Smooth muscle cell (in vitro differentiated cells): ENCODE measurements around the gene CCDC200. TPM values are rescaled to one million over a fixed set of nuclear protein-coding genes. Genes with fewer than 3 reads are reported as not detected.
"Not testable (repeated sequence)": the region's sequence is repeated elsewhere in the genome, so short reads cannot be mapped to it uniquely, and the experiment has no call there.

Source experiments
- DNase-seq: peaks from one replicate; lab custom pipeline; 2025; ENCODE audit not compliant: unreplicated experiment; lab: John Stamatoyannopoulos, UW
- H2AFZ ChIP-seq: fragments of 200-600 bp; sonication (generic); 2 replicates; pipeline ENCODE4 v1.6.0; 2016; ENCODE audit warnings: antibody characterized with exemption, low read depth, mild to moderate bottlenecking
- H3F3A ChIP-seq: fragments of 200-600 bp; sonication (generic); 2 replicates; pipeline ENCODE4 v1.6.0; 2017; ENCODE audit warnings: antibody characterized with exemption, low read depth
- H3K27ac ChIP-seq: fragments of 200-600 bp; sonication (generic); 2 replicates; pipeline ENCODE4 v1.5.1; 2016; ENCODE audit warnings: low read depth, mild to moderate bottlenecking
- H3K27me3 ChIP-seq: fragments of 200-600 bp; sonication (generic); 2 replicates; pipeline ENCODE4 v1.6.1; 2016; ENCODE audit warnings: low read depth, mild to moderate bottlenecking
- H3K36me3 ChIP-seq: fragments of 200-600 bp; sonication (generic); 2 replicates; pipeline ENCODE4 v1.5.1; 2016; ENCODE audit warnings: low read depth
- H3K4me1 ChIP-seq: fragments of 200-600 bp; sonication (generic); 2 replicates; pipeline ENCODE4 v1.5.1; 2016; ENCODE audit warnings: low read depth
- H3K4me2 ChIP-seq: fragments of 200-600 bp; sonication (generic); 2 replicates; pipeline ENCODE4 v1.6.0; 2016; ENCODE audit warnings: mild to moderate bottlenecking
- H3K4me3 ChIP-seq: fragments of 200-600 bp; sonication (generic); 2 replicates; pipeline ENCODE4 v1.5.1; 2016; ENCODE audit warnings: mild to moderate bottlenecking
- H3K79me2 ChIP-seq: fragments of 200-600 bp; sonication (generic); 2 replicates; pipeline ENCODE4 v1.6.0; 2016; ENCODE audit warnings: low read depth, mild to moderate bottlenecking
- H3K9ac ChIP-seq: fragments of 200-600 bp; sonication (generic); 2 replicates; pipeline ENCODE4 v1.6.0; 2016; ENCODE audit warnings: low read depth
- H3K9me3 ChIP-seq: fragments of 200-600 bp; sonication (generic); replicated peaks from 2 replicates; pipeline ENCODE4 v1.5.1; 2016; ENCODE audit warnings: low read depth
- H4K20me1 ChIP-seq: fragments of 200-600 bp; sonication (generic); 2 replicates; pipeline ENCODE4 v1.6.0; 2016; ENCODE audit warnings: low read depth
- WGBS: methylation state at CpG from one replicate; pipeline ENCODE4 v1.1.7; 2016; ENCODE audit warnings: low lambda C conversion rate; 5-methylcytosine and 5-hydroxymethylcytosine counted together
- polyA plus RNA-seq: library from polyadenylated mRNA; unstranded; fragments of >200 nt; fragmentation: Nextera tagmentation; extraction: Ambion mirVana; gene quantifications from 2 replicates; pipeline ENCODE4 v1.2.1, GENCODE V29; 2016
- total RNA-seq: library from RNA; depleted of rRNA; stranded (reverse); fragments of >200 nt; gene quantifications from 2 replicates; pipeline ENCODE4 v1.2.3, GENCODE V29; 2014
- TF ChIP-seq, protein P1 (sequence below): fragments of 200-600 bp; sonication (generic); IDR thresholded peaks from 2 replicates; pipeline ENCODE4 v1.5.1; 2017; ENCODE audit warnings: borderline replicate concordance, mild to moderate bottlenecking, antibody characterized with exemption; ENCODE audit not compliant: insufficient read depth, poor library complexity, severe bottlenecking

CCDC200 gene
- total and polyA plus RNA-seq, 2 experiments from 2014 or later = 1.1 TPM; not detected in 1

DNA sequence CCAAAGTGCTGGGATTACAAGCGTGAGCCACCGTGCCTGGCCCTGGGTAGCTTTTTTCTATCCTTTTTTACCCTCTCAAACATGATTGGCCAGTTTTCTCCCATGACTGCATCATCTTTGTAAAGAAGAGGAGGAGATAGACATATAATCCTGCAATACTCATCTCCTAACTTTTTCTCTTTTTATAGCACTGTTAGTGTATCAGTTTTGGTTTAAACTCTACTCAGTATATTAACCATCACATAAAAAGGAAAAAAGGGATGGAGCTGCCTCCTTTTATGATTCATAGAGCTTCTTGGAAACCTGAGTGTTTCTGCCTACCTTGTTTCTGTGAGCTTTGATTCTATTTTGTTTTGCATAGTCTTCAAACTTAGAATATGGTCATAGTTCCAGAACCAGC lies 28.8 kb downstream of the CCDC200 start:
- no peak for DNase-seq
- Histone ChIP-seq H3F3A (no peaks in the 10 kb centered on the region), H3K4me1 (no peaks in the 10 kb centered on the region), H2AFZ (no peak overlapping the region), H3K27me3 (no peaks in the 10 kb centered on the region), H3K4me2 (no peak overlapping the region), H3K79me2 (no peaks in the 10 kb centered on the region), H3K36me3 (peaks cover 32% of the 10 kb centered on the region), H3K4me3 (no peak overlapping the region), H3K9ac (no peak overlapping the region), H3K27ac (no peak overlapping the region), H3K9me3 (no peaks in the 10 kb centered on the region), H4K20me1 (no peaks in the 10 kb centered on the region)
- TF ChIP-seq, protein P1, sequence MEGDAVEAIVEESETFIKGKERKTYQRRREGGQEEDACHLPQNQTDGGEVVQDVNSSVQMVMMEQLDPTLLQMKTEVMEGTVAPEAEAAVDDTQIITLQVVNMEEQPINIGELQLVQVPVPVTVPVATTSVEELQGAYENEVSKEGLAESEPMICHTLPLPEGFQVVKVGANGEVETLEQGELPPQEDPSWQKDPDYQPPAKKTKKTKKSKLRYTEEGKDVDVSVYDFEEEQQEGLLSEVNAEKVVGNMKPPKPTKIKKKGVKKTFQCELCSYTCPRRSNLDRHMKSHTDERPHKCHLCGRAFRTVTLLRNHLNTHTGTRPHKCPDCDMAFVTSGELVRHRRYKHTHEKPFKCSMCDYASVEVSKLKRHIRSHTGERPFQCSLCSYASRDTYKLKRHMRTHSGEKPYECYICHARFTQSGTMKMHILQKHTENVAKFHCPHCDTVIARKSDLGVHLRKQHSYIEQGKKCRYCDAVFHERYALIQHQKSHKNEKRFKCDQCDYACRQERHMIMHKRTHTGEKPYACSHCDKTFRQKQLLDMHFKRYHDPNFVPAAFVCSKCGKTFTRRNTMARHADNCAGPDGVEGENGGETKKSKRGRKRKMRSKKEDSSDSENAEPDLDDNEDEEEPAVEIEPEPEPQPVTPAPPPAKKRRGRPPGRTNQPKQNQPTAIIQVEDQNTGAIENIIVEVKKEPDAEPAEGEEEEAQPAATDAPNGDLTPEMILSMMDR = no peak
- whole genome bisulfite sequencing = 96% methylated on average over 2 of the region's 2 CpGs

DNA sequence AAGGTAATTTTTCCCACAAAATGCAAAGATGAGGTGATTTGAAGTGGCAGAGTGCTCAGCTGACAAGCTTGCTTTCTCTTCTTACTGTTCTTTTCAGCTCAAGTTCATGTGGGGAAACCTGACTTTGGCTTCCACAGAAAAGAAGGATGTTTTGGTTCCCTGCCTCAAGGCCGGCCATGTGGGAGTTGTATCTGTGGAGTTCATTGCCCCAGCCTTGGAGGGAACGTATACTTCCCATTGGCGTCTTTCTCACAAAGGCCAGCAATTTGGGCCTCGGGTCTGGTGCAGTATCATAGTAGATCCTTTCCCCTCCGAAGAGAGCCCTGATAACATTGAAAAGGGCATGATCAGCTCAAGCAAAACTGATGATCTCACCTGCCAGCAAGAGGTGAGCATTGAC lies 35.2 kb downstream of the CCDC200 start:
- Histone ChIP-seq H2AFZ (no peak overlapping the region), H3K79me2 (no peaks in the 10 kb centered on the region), H3K4me3 (no peak overlapping the region), H4K20me1 (no peaks in the 10 kb centered on the region), H3F3A (no peaks in the 10 kb centered on the region), H3K4me1 (no peaks in the 10 kb centered on the region), H3K9me3 (no peaks in the 10 kb centered on the region), H3K9ac (no peak overlapping the region), H3K27ac (no peak overlapping the region), H3K27me3 (no peaks in the 10 kb centered on the region), H3K36me3 (peaks cover 44% of the 10 kb centered on the region), H3K4me2 (no peak overlapping the region)
- 98% methylated on average over 5 of the region's 5 CpGs for WGBS
- DNase-seq = no peak
- TF ChIP-seq, protein P1 = no peak

DNA sequence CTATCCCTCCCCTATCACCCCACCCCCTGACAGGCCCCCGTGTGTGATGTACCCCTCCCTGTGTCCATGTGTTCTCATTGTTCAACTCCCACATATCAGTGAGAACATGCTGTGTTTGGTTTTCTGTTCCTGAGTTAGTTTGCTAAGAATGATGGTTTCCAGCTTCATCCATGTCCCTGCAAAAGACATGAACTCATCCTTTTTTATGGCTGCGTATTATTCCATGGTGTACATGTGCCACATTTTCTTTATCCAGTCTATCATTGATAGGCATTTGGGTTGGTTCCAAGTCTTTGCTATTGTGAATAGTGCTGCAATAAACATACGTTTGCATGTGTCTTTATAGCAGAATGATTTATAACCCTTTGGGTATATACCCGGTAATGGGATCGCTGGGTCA lies 41.8 kb downstream of the CCDC200 start:
- not testable (repeated sequence) for H3K9me3 ChIP-seq, H3K4me2 ChIP-seq, H4K20me1 ChIP-seq, H2AFZ ChIP-seq, H3K9ac ChIP-seq, DNase-seq, H3K27me3 ChIP-seq, H3K79me2 ChIP-seq, H3K4me3 ChIP-seq, H3F3A ChIP-seq, H3K4me1 ChIP-seq, H3K27ac ChIP-seq
- H3K36me3 ChIP-seq = peaks cover 15% of the 10 kb centered on the region
- 98% methylated on average over 5 of the region's 5 CpGs for WGBS

DNA sequence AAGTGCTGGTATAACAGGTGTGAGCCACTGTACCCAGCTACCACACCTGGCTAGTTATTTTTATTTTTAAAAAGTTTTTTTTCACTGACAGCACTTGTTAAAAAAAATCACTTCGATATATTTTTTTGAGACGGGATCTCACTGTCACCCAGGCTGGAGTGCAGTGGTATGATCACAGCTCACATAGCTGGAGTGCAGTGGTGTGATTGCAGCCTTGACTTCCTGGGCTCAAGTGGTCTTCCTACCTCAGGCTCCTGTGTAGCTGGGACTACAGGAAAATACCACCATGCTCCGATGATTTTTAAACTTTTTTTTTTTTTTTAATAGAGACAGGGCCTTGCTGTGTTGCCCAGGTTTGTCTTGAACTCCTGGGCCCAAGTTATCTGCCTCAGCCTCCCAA lies 44.5 kb downstream of the CCDC200 start:
- no peaks in the 10 kb centered on the region for H3K79me2 ChIP-seq
- H3K4me3 ChIP-seq = no peak overlapping the region
- TF ChIP-seq, protein P1 = no peak
- H3K36me3 ChIP-seq = peaks cover 6% of the 10 kb centered on the region
- no peak overlapping the region for H3K9ac ChIP-seq
- no peak overlapping the region for H2AFZ ChIP-seq
- H3K27me3 ChIP-seq = no peaks in the 10 kb centered on the region
- no peak overlapping the region for H3K4me2 ChIP-seq
- 99% methylated on average over 3 of the region's 3 CpGs for WGBS
- no peak for DNase-seq
- no peak overlapping the region for H3K27ac ChIP-seq
- no peaks in the 10 kb centered on the region for H3K9me3 ChIP-seq
- H3K4me1 ChIP-seq = no peaks in the 10 kb centered on the region
- no peaks in the 10 kb centered on the region for H3F3A ChIP-seq
- H4K20me1 ChIP-seq = peaks cover 20% of the 10 kb centered on the region
